Tibial artery (tissue), 4 donors: ENCODE measurements around the gene SYNE2.

ENCODE experiments used
- DNase-seq, 2 donors: peaks; one replicate each; pipeline ENCODE4 v3.0.0-alpha.2; 2019
- H3K27ac ChIP-seq, 2 donors: fragments of 200-600 bp; sonication (generic) in 1 of 2; 1 replicate in 1 of 2; 2 replicates in 1 of 2; pipeline ENCODE4 v1.5.1; 2018 to 2019; ENCODE audit warnings: mild to moderate bottlenecking in 1 of 2
- H3K27me3 ChIP-seq, 2 donors: fragments of 200-600 bp; sonication (generic) in 1 of 2; one replicate each; pipeline versions ENCODE4 v1.5.1 to v1.6.0; 2016 to 2019
- H3K36me3 ChIP-seq, 3 donors: fragments of 200-600 bp; sonication (generic) in 2 of 3; one replicate each; pipeline ENCODE4 v1.5.1; 2016 to 2019; ENCODE audit warnings: mild to moderate bottlenecking in 2 of 3
- H3K4me1 ChIP-seq, 4 donors: fragments of 200-600 bp; sonication (generic) in 2 of 4; 1 replicate in 3 of 4; 2 replicates in 1 of 4; pipeline ENCODE4 v1.5.1; 2016 to 2019
- H3K4me3 ChIP-seq, 2 donors: fragments of 200-600 bp; sonication (generic) in 1 of 2; 1 replicate in 1 of 2; 2 replicates in 1 of 2; pipeline ENCODE4 v1.5.1; 2018 to 2019; ENCODE audit warnings: mild to moderate bottlenecking in 2 of 2
- H3K9me3 ChIP-seq, 3 donors: fragments of 200-600 bp; sonication (generic) in 1 of 3; one replicate each; pipeline ENCODE4 v1.5.1; 2016 to 2019
- CTCF ChIP-seq, 2 experiments: fragments of 200-600 bp in 1 of 2; fragments of 450-650 bp in 1 of 2; IDR thresholded peaks; one replicate each; pipeline ENCODE4 v1.5.1; 2017 to 2019; ENCODE audit warnings: antibody characterized with exemption in 2 of 2, mild to moderate bottlenecking in 1 of 2, moderate library complexity in 1 of 2
- intact Hi-C: fragments of 100-400 bp; cut with DNase I; formaldehyde crosslinking; loops from one replicate; pipeline ENCODE4 v1.15.0; 2023; ENCODE audit warnings: low total_unique reads

SYNE2 gene

GRCh38 chr14:64109819-64110554 is 257.2 kb downstream of the SYNE2 start:
- peaks cover 0 to 52% (median 17%) of the 10 kb centered on the region in 4 donors for H3K4me1 ChIP-seq
- TF ChIP-seq CTCF (IDR thresholded peaks at IDR 0.05): no peak
- no peaks in the 10 kb centered on the region for H3K27me3 ChIP-seq
- H3K36me3 ChIP-seq: peaks cover 8 to 57% (median 25%) of the 10 kb centered on the region in 3 donors
- H3K27ac ChIP-seq: peak overlapping the region in 1 of 2 donors; percentile 2
- intact Hi-C loops: no loop called here
- no peak for DNase-seq
- no peak overlapping the region for H3K4me3 ChIP-seq
- H3K9me3 ChIP-seq: no peaks in the 10 kb centered on the region

GRCh38 chr14:64110802-64111201 is 258.0 kb downstream of the SYNE2 start:
- Histone ChIP-seq H3K27ac (no peak overlapping the region), H3K4me3 (no peak overlapping the region), H3K9me3 (no peaks in the 10 kb centered on the region), H3K4me1 (peaks cover 0 to 60% (median 21%) of the 10 kb centered on the region in 4 donors), H3K36me3 (peaks cover 8 to 56% (median 18%) of the 10 kb centered on the region in 3 donors), H3K27me3 (no peaks in the 10 kb centered on the region)
- no peak for TF ChIP-seq CTCF (IDR thresholded peaks at IDR 0.05)
- DNase-seq: no peak
- intact Hi-C loops: no loop called here

- no peak overlapping the region for H3K4me3 ChIP-seq
- intact Hi-C loops: no loop called here
- peaks cover 0 to 49% (median 3%) of the 10 kb centered on the region in 3 donors for H3K36me3 ChIP-seq
- peak overlapping the region; percentile 71 to 77 for H3K27ac ChIP-seq
- H3K4me1 ChIP-seq: peaks cover 0 to 79% (median 26%) of the 10 kb centered on the region in 4 donors
- peak in 1 of 2 donors; percentile 77 for DNase-seq
- TF ChIP-seq CTCF (IDR thresholded peaks at IDR 0.05): no peak
- no peaks in the 10 kb centered on the region for H3K27me3 ChIP-seq
- H3K9me3 ChIP-seq: no peaks in the 10 kb centered on the region
Measured at GRCh38 chr14:64112867-64113678, 260.3 kb downstream of the SYNE2 start.

- Histone ChIP-seq H3K9me3 (no peaks in the 10 kb centered on the region), H3K36me3 (peaks cover 0 to 41% (median 0%) of the 10 kb centered on the region in 3 donors), H3K4me1 (peaks cover 0 to 89% (median 29%) of the 10 kb centered on the region in 4 donors), H3K27me3 (no peaks in the 10 kb centered on the region), H3K27ac (peak overlapping the region; percentile 71 to 77), H3K4me3 (no peak overlapping the region)
- intact Hi-C loops: no loop called here
- peak in 1 of 2 donors; percentile 70 for DNase-seq
- TF ChIP-seq CTCF (IDR thresholded peaks at IDR 0.05): no peak
Measured at GRCh38 chr14:64114166-64114565, 261.4 kb downstream of the SYNE2 start.

- Histone ChIP-seq H3K36me3 (peaks cover 0 to 36% (median 0%) of the 10 kb centered on the region in 3 donors), H3K4me3 (no peak overlapping the region), H3K27ac (peak overlapping the region; percentile 71 to 77), H3K27me3 (no peaks in the 10 kb centered on the region), H3K9me3 (no peaks in the 10 kb centered on the region), H3K4me1 (peaks cover 0 to 89% (median 29%) of the 10 kb centered on the region in 4 donors)
- no peak for TF ChIP-seq CTCF (IDR thresholded peaks at IDR 0.05)
- intact Hi-C loops: no loop called here
- peak in 1 of 2 donors; percentile 77 for DNase-seq
Measured at GRCh38 chr14:64114796-64115195, 262.0 kb downstream of the SYNE2 start.
